Endothelial cell of umbilical vein (primary cell): Measurements from ENCODE around the gene AGRN. TPM values are rescaled to one million over a fixed set of nuclear protein-coding genes. Genes with fewer than 3 reads are reported as not detected.
"Not testable (repeated sequence)": the region's sequence is repeated elsewhere in the genome, so short reads cannot be mapped to it uniquely, and the experiment has no call there.

Experiments
- BruUV-seq: library from RNA; stranded (reverse); fragments of 400-500 nt; replicated peaks from 2 replicates; lab custom pipeline; 2021; lab: Mats Ljungman, UMichigan
- CTCF ChIA-PET: fragments of 300-600, 350-600 bp; sonication (Branson Sonifier 250); formaldehyde crosslinking; loops from one replicate; lab custom pipeline; 2021; ENCODE audit warnings: antibody characterized with exemption, inconsistent platforms; lab: Charles Lee
- POLR2A ChIA-PET: fragments of 300-600, 350-600 bp; sonication (Branson Sonifier 250); formaldehyde crosslinking; loops from one replicate; lab custom pipeline; 2021; ENCODE audit warnings: antibody characterized with exemption, inconsistent platforms; lab: Charles Lee
- DNase-seq: peaks from one replicate; pipeline ENCODE4 v3.0.0-alpha.2; 2011; ENCODE audit warnings: low read depth, low spot score
- FAIRE-seq: peaks from 2 replicates; lab custom pipeline; 2011; peaks lifted over from hg19 to GRCh38; lab: Jason Lieb, UNC
- H2AFZ ChIP-seq: 2 replicates; pipeline ENCODE4 v1.6.0; 2012; ENCODE audit warnings: low read depth, low read length, control low read depth, inconsistent platforms
- H3K27ac ChIP-seq: 2 replicates; pipeline ENCODE4 v1.5.1; 2011; ENCODE audit warnings: low read depth, mild to moderate bottlenecking, control low read depth, low read length, moderate library complexity; ENCODE audit not compliant: insufficient read depth
- H3K27me3 ChIP-seq, 2 experiments: 2 replicates each; pipeline versions ENCODE4 v1.6.0 to v1.6.1; 2011; ENCODE audit warnings: low read length in 2 of 2, mixed read lengths in 1 of 2; ENCODE audit not compliant: control insufficient read depth in 2 of 2, insufficient read depth in 2 of 2
- H3K36me3 ChIP-seq, 2 experiments: 2 replicates in 1 of 2; 3 replicates in 1 of 2; pipeline ENCODE4 v1.5.1; 2011; ENCODE audit warnings: low read length in 2 of 2, mild to moderate bottlenecking in 1 of 2, moderate library complexity in 1 of 2; ENCODE audit not compliant: control insufficient read depth in 2 of 2, insufficient read depth in 2 of 2; ENCODE audit errors: extremely low read depth in 1 of 2
- H3K4me1 ChIP-seq: 3 replicates; pipeline ENCODE4 v1.5.1; 2011; ENCODE audit warnings: mild to moderate bottlenecking, low read length; ENCODE audit not compliant: control insufficient read depth, insufficient read depth; ENCODE audit errors: extremely low read depth
- H3K4me2 ChIP-seq: 2 replicates; pipeline ENCODE4 v1.6.1; 2011; ENCODE audit warnings: low read length, control low read depth, mixed read lengths; ENCODE audit not compliant: insufficient read depth
- H3K4me3 ChIP-seq, 3 experiments: fragments of 200-600 bp in 1 of 3; sonication (generic), shearing (Covaris generic) in 1 of 3; replicated peaks in 1 of 3; 2 replicates each; pipeline ENCODE4 v1.5.1; 2011 to 2016; ENCODE audit warnings: control low read depth in 3 of 3, low read length in 3 of 3, mild to moderate bottlenecking in 2 of 3, inconsistent platforms in 1 of 3, low read depth in 1 of 3, moderate library complexity in 1 of 3; ENCODE audit not compliant: insufficient read depth in 1 of 3
- H3K79me2 ChIP-seq: 2 replicates; pipeline ENCODE4 v1.6.0; 2012; ENCODE audit warnings: low read length, inconsistent platforms; ENCODE audit not compliant: control insufficient read depth, insufficient read depth
- H3K9ac ChIP-seq: replicated peaks from 2 replicates; pipeline ENCODE3; 2011; ENCODE audit warnings: low read length, control low read depth; ENCODE audit not compliant: insufficient read depth; ENCODE audit errors: extremely low read depth
- H3K9me1 ChIP-seq: replicated peaks from 3 replicates; pipeline ENCODE4 v1.6.0; 2011; ENCODE audit warnings: mild to moderate bottlenecking, low read length; ENCODE audit not compliant: control insufficient read depth, insufficient read depth; ENCODE audit errors: extremely low read depth
- H3K9me3 ChIP-seq: replicated peaks from 2 replicates; pipeline ENCODE4 v1.5.1; 2012; ENCODE audit warnings: low read length, inconsistent platforms; ENCODE audit not compliant: control insufficient read depth, insufficient read depth
- H4K20me1 ChIP-seq: replicated peaks from 2 replicates; pipeline ENCODE3; 2011; ENCODE audit warnings: mild to moderate bottlenecking, low read length; ENCODE audit not compliant: control insufficient read depth, insufficient read depth; ENCODE audit errors: extremely low read depth
- CTCF ChIP-seq, 2 donors: IDR thresholded peaks; 1 replicate in 1 of 2; 2 replicates in 1 of 2; pipeline ENCODE4 v1.5.1; 2011; ENCODE audit warnings: low read length in 2 of 2, mild to moderate bottlenecking in 2 of 2, moderate library complexity in 2 of 2, control low read depth in 1 of 2, inconsistent platforms in 1 of 2, low read depth in 1 of 2; ENCODE audit not compliant: insufficient read depth in 1 of 2; ENCODE audit errors: extremely low read depth in 1 of 2
- EZH2 ChIP-seq: IDR thresholded peaks from 2 replicates; pipeline ENCODE4 v1.6.1; 2012; ENCODE audit warnings: borderline replicate concordance, low read depth, mild to moderate bottlenecking, moderate library complexity, low read length, inconsistent platforms; ENCODE audit not compliant: severe bottlenecking
- FOS ChIP-seq: IDR thresholded peaks from 2 replicates; pipeline ENCODE4 v1.6.1; 2011; ENCODE audit warnings: mild to moderate bottlenecking, low read length, moderate library complexity, borderline replicate concordance; ENCODE audit not compliant: insufficient read depth
- MYC ChIP-seq: IDR thresholded peaks from one replicate; pipeline ENCODE4 v1.6.1; 2011; ENCODE audit warnings: mild to moderate bottlenecking, low read depth, low read length
- POLR2A ChIP-seq: IDR thresholded peaks from 2 replicates; pipeline ENCODE4 v1.6.1; 2012; ENCODE audit warnings: low read depth, mild to moderate bottlenecking, control low read depth, low read length
- POLR2AphosphoS5 ChIP-seq: IDR thresholded peaks from 2 replicates; pipeline ENCODE4 v1.6.1; 2012; ENCODE audit warnings: low read depth, mild to moderate bottlenecking, control low read depth, low read length, moderate library complexity; ENCODE audit not compliant: insufficient read depth
- dilution Hi-C: fragments of 300-500 bp; cut with MboI; formaldehyde crosslinking; loops from one replicate; pipeline ENCODE4 v1.15.0; 2019; ENCODE audit warnings: low sequenced_read_pairs; ENCODE audit not compliant: extremely low pct_ligation_motif_present
- intact Hi-C: fragments of 100-400 bp; cut with micrococcal nuclease; formaldehyde crosslinking; loops from one replicate; pipeline ENCODE4 v1.10.0; 2022
- polyA plus RNA-seq, 4 experiments: library from polyadenylated mRNA; depleted of rRNA in 3 of 4; stranded (reverse) in 3 of 4; unstranded in 1 of 4; fragments of >200 nt; gene quantifications; 2 replicates each; pipeline versions ENCODE4 v1.2.1 to v1.2.3, GENCODE V29; 2011 to 2012; ENCODE audit warnings: missing spikeins in 1 of 4
- total RNA-seq: library from RNA; stranded (reverse); gene quantifications from 2 replicates; pipeline ENCODE4 v1.2.3, GENCODE V29; 2021

Gene AGRN
- total and polyA plus RNA-seq, 2 donors (not counting 3 experiments of a cell fraction or from before 2014, with no cell fraction given) = 66.6 to 67.8 TPM

- dilution Hi-C loops = no loop called here
- H3K4me1 ChIP-seq = peaks cover 8% of the 10 kb centered on the region
- TF ChIP-seq CTCF (IDR thresholded peaks at IDR 0.05; ENCODE audit: extremely low read depth in 1 of 2, insufficient read depth in 1 of 2, low read depth in 1 of 2, low read length in 2 of 2) (no peak), POLR2A (no peak), POLR2AphosphoS5 (no peak), EZH2 (no peak), FOS (no peak), MYC (no peak)
Measured at GRCh38 chr1:1055841-1056736, 36.2 kb downstream of the AGRN start.

GRCh38 chr1:1057769-1058087, 37.8 kb downstream of the AGRN start:
- POLR2A ChIA-PET, CTCF ChIA-PET: not testable (repeated sequence)

More at GRCh38 chr1:1055841-1056736, 36.2 kb downstream of the AGRN start:
- Histone ChIP-seq H3K27me3 (peaks cover 0 to 10% of the 10 kb centered on the region in 2 experiments), H3K4me3 (no peak overlapping the region), H3K36me3 (peaks cover 0 to 9% of the 10 kb centered on the region in 2 experiments), H3K4me2 (no peak overlapping the region), H2AFZ (no peak overlapping the region), H3K27ac (no peak overlapping the region), H3K79me2 (no peaks in the 10 kb centered on the region), H3K9me1 (no peaks in the 10 kb centered on the region), H3K9me3 (no peaks in the 10 kb centered on the region), H3K9ac (no peak overlapping the region), H4K20me1 (no peaks in the 10 kb centered on the region)
- ChIA-PET POLR2A (no interaction called here), CTCF (no interaction called here)
- no peak for FAIRE-seq
- intact Hi-C loops = no loop called here
- BruUV-seq = no TSS peak
- no peak for DNase-seq

More at GRCh38 chr1:1057769-1058087, 37.8 kb downstream of the AGRN start:
- H3K27ac ChIP-seq, H3K9me3 ChIP-seq, H3K4me3 ChIP-seq, H3K79me2 ChIP-seq, H3K4me1 ChIP-seq, H3K36me3 ChIP-seq, H3K9ac ChIP-seq, dilution Hi-C loops, H2AFZ ChIP-seq, DNase-seq, H3K4me2 ChIP-seq, H4K20me1 ChIP-seq, FAIRE-seq, H3K9me1 ChIP-seq, BruUV-seq: not testable (repeated sequence)
- peaks cover 0 to 10% of the 10 kb centered on the region in 2 experiments for H3K27me3 ChIP-seq
- intact Hi-C loops = loop anchor here (2.0 kb wide), 1 partner anchor 25 kb away; no protein-coding TSS in a partner anchor
